T-cell (primary cell): ENCODE measurements around the gene SLC5A10. TPM values are rescaled to one million over a fixed set of nuclear protein-coding genes. Genes with fewer than 3 reads are reported as not detected.

Experiments
- ATAC-seq, 4 experiments: fragments of 200-7000 bp in 3 of 4; fragments of 150-1000 bp in 1 of 4; cut with Tn5 transposase; replicated peaks in 1 of 4; 1 replicate in 3 of 4; 2 replicates in 1 of 4; pipeline ENCODE4 v1.10.0; 2021; ENCODE audit warnings: moderate library complexity in 3 of 4, mild to moderate bottlenecking in 2 of 4, moderate number of reproducible peaks in 1 of 4
- CTCF ChIA-PET, 2 donors: fragments of 300-600 bp; sonication (Branson Sonifier 250); formaldehyde crosslinking; loops; one replicate each; lab custom pipeline; 2022; ENCODE audit warnings: antibody characterized with exemption in 2 of 2; lab: Charles Lee
- POLR2A ChIA-PET, 2 donors: fragments of 300-600 bp; sonication (Branson Sonifier 250); formaldehyde crosslinking; loops; one replicate each; lab custom pipeline; 2022; ENCODE audit warnings: antibody characterized with exemption in 2 of 2; lab: Charles Lee
- DNase-seq, 35 experiments: peaks; one replicate each; pipeline versions ENCODE4 v3.0.0 to v3.0.0-alpha.2; 2013 to 2023
- H3K27ac ChIP-seq: one replicate; pipeline ENCODE4 v1.5.1; 2013; ENCODE audit warnings: low read length
- H3K27me3 ChIP-seq, 2 experiments: replicated peaks in 1 of 2; 1 replicate in 1 of 2; 2 replicates in 1 of 2; pipeline versions ENCODE4 v1.6.1 to v1.7.0; 2013; ENCODE audit warnings: low read length in 1 of 2, mixed read lengths in 1 of 2; ENCODE audit not compliant: control insufficient read depth in 2 of 2, insufficient read depth in 2 of 2; ENCODE audit errors: extremely low read depth in 1 of 2
- H3K36me3 ChIP-seq, 2 donors: 1 replicate in 1 of 2; 2 replicates in 1 of 2; pipeline versions ENCODE4 v1.6.1 to v1.7.0; 2013; ENCODE audit warnings: low read length in 1 of 2; ENCODE audit not compliant: control insufficient read depth in 2 of 2, insufficient read depth in 1 of 2; ENCODE audit errors: extremely low read depth in 1 of 2
- H3K4me1 ChIP-seq, 2 experiments: 1 replicate in 1 of 2; 2 replicates in 1 of 2; pipeline versions ENCODE4 v1.6.1 to v1.7.0; 2013; ENCODE audit warnings: low read length in 2 of 2, mixed read lengths in 1 of 2; ENCODE audit not compliant: insufficient read depth in 2 of 2, control insufficient read depth in 1 of 2; ENCODE audit errors: extremely low read depth in 1 of 2
- H3K4me3 ChIP-seq, 2 donors: 1 replicate in 1 of 2; 2 replicates in 1 of 2; pipeline versions ENCODE4 v1.5.1 to v1.7.0; 2013; ENCODE audit warnings: mild to moderate bottlenecking in 2 of 2, low read length in 1 of 2, moderate library complexity in 1 of 2; ENCODE audit not compliant: control insufficient read depth in 1 of 2; ENCODE audit errors: extremely low read depth in 1 of 2
- H3K9me3 ChIP-seq: 2 replicates; pipeline ENCODE4 v1.7.0; 2013
- H3K27ac Mint-ChIP-seq, 2 donors: one replicate each; pipeline ENCODE4 v1.8.0; 2020 to 2021; ENCODE audit warnings: mild to moderate bottlenecking in 2 of 2, mixed read lengths in 2 of 2
- H3K27me3 Mint-ChIP-seq, 2 donors: one replicate each; pipeline ENCODE4 v1.8.0; 2021 to 2022; ENCODE audit warnings: mixed read lengths in 2 of 2
- H3K36me3 Mint-ChIP-seq: one replicate; pipeline ENCODE4 v1.8.0; 2021; ENCODE audit warnings: mixed read lengths
- H3K4me1 Mint-ChIP-seq, 3 donors: one replicate each; pipeline ENCODE4 v1.8.0; 2020 to 2022; ENCODE audit warnings: mixed read lengths in 3 of 3, mild to moderate bottlenecking in 1 of 3
- H3K4me3 Mint-ChIP-seq, 3 donors: one replicate each; pipeline ENCODE4 v1.8.0; 2020 to 2022; ENCODE audit warnings: mild to moderate bottlenecking in 3 of 3, mixed read lengths in 3 of 3, moderate library complexity in 3 of 3
- H3K9me3 Mint-ChIP-seq, 3 donors: one replicate each; pipeline ENCODE4 v1.8.0; 2020 to 2022; ENCODE audit warnings: mixed read lengths in 3 of 3
- WGBS: methylation state at CpG from one replicate; pipeline ENCODE4 v1.1.5; 2013; ENCODE audit warnings: missing lambda C conversion rate; ENCODE audit not compliant: insufficient coverage; 5-methylcytosine and 5-hydroxymethylcytosine counted together
- total RNA-seq, 35 experiments: library from RNA in 6 of 35; stranded (reverse) in 6 of 35; fragments of 120-200 nt in 1 of 35; gene quantifications; one replicate each; pipeline versions ENCODE4 v1.2.1 to v1.2.4 and lab custom pipeline; 2013 to 2026

The SLC5A10 gene
- total RNA-seq, 5 donors from 2014 or later (not counting 1 experiment from before 2014, with no cell fraction given), result 0.09 TPM; not detected in 4

DNA sequence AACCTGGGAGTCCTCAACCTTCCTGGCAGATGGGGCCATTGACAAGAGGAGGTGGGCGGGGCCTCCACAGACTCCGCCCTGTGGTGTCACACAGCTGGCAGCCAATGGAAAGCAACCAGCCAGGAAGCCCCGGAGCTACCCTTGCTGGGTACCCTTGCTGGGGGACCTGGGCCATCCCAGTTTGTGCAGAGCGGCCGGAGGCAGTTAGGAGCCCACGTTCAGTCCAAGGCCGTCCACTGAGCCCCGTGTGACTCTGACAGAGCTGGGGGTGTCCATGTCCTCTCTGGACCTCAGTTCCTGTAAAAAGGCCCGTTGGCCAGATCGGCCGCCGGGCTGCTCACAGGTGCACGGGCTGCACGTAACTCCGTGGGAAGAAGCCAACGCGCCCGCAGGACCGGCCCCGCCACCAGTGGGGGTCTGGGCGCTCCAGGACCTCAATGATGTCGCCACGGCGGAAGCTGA is 69.7 kb downstream of the SLC5A10 start:
- H3K9me3 Mint-ChIP-seq, result no peaks in the 10 kb centered on the region
- peaks cover 22 to 41% (median 33%) of the 10 kb centered on the region in 3 donors for H3K4me1 Mint-ChIP-seq
- H3K27me3 Mint-ChIP-seq, result no peaks in the 10 kb centered on the region
- CTCF ChIA-PET, result interaction anchor here in 1 of 2 donors (0.7 kb wide), 1 partner anchor 257 kb away, joined by 3 read pairs; no protein-coding TSS in a partner anchor
- WGBS, result 96% methylated on average over 20 of the region's 24 CpGs
- DNase-seq (peak in 16 of 35 experiments; percentile 18 to 55 (median 34)), ATAC-seq (peak in 1 of 4 experiments; percentile 38)
- Histone ChIP-seq H3K4me3 (no peak overlapping the region), H3K4me1 (peaks cover 15 to 35% of the 10 kb centered on the region in 2 experiments), H3K27me3 (peaks cover 0 to 4% of the 10 kb centered on the region in 2 experiments), H3K36me3 (peaks cover 15 to 36% of the 10 kb centered on the region in 2 donors), H3K9me3 (no peaks in the 10 kb centered on the region), H3K27ac (no peak overlapping the region)
- no peak overlapping the region for H3K4me3 Mint-ChIP-seq
- POLR2A ChIA-PET, result no interaction called here
- H3K36me3 Mint-ChIP-seq, result peaks cover 23% of the 10 kb centered on the region
- H3K27ac Mint-ChIP-seq, result no peak overlapping the region

DNA sequence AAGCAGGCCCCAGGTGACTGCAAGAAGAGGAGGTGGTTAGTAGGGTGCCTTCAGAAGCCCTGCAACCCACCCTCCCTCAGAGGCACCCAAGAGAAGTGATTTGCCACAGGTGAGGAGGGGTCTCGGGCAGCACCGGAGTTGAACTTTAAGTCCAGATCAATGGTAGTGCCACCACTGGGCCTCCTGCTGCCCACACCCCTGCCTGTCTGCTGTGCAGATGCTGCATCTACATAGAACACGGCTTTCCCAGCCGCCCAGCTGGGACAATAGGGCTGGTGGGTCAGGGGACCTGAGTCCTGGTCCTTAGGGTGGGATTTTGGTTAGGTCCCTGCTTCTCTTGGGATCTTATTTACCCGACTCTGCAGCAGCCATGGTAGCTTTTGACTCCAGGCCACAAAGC is 70.2 kb downstream of the SLC5A10 start:
- no peak overlapping the region for H3K4me3 Mint-ChIP-seq
- H3K4me1 Mint-ChIP-seq, result peaks cover 19 to 37% (median 30%) of the 10 kb centered on the region in 3 donors
- POLR2A ChIA-PET, result no interaction called here

DNA sequence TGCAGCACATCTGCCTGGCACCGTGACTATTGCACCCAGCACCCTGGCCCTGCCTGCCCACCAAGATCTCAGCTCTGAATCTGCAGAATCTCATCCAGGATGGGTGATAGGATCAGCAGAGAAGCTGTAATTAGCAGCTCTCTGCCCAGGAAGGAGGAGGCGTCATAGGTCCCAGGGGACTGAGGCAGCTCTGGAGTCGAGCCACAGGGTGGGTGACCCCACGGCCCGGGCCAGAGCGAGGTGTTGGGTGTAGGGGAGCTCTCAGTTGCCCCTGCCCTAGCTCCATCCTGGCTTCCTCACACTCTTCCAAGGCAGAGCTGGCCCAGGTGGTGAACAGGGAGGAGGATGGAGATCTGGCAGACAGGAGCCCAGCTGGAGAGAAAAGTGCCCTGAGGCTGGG is 70.8 kb downstream of the SLC5A10 start:
- peak overlapping the region; percentile 35 to 59 for H3K27ac Mint-ChIP-seq
- no peak for ATAC-seq
- Histone ChIP-seq H3K27me3 (no peaks in the 10 kb centered on the region), H3K4me1 (peaks cover 13 to 29% of the 10 kb centered on the region in 2 experiments), H3K4me3 (no peak overlapping the region), H3K27ac (no peak overlapping the region), H3K36me3 (peaks cover 15 to 36% of the 10 kb centered on the region in 2 donors), H3K9me3 (no peaks in the 10 kb centered on the region)
- no peaks in the 10 kb centered on the region for H3K9me3 Mint-ChIP-seq
- peaks cover 23% of the 10 kb centered on the region for H3K36me3 Mint-ChIP-seq
- no peak for DNase-seq
- H3K27me3 Mint-ChIP-seq, result no peaks in the 10 kb centered on the region
- peak overlapping the region in 1 of 3 donors; percentile 13 for H3K4me3 Mint-ChIP-seq
- 100% methylated on average over 2 of the region's 6 CpGs for WGBS
- ChIA-PET POLR2A (interaction anchor here in 1 of 2 donors (0.6 kb wide), 1 partner anchor 37 kb away, joined by 3 read pairs; no protein-coding TSS in a partner anchor), CTCF (interaction anchor here in 1 of 2 donors (0.6 kb wide), 1 partner anchor 217 kb away, joined by 3 read pairs; no protein-coding TSS in a partner anchor)
- H3K4me1 Mint-ChIP-seq, result peaks cover 19 to 37% (median 26%) of the 10 kb centered on the region in 3 donors

More for the DNA sequence above, 70.2 kb downstream of the SLC5A10 start:
- CTCF ChIA-PET, result no interaction called here
- Histone ChIP-seq H3K4me3 (no peak overlapping the region), H3K27ac (no peak overlapping the region), H3K9me3 (no peaks in the 10 kb centered on the region), H3K36me3 (peaks cover 15 to 36% of the 10 kb centered on the region in 2 donors), H3K4me1 (peaks cover 13 to 35% of the 10 kb centered on the region in 2 experiments), H3K27me3 (peaks cover 0 to under 1% of the 10 kb centered on the region in 2 experiments)
- Mint-ChIP-seq H3K27me3 (no peaks in the 10 kb centered on the region), H3K36me3 (peaks cover 23% of the 10 kb centered on the region), H3K27ac (peak overlapping the region in 1 of 2 donors; percentile 35), H3K9me3 (no peaks in the 10 kb centered on the region)
- 93% methylated on average over 3 of the region's 5 CpGs for WGBS
- DNase-seq, result no peak
- ATAC-seq, result no peak

DNA sequence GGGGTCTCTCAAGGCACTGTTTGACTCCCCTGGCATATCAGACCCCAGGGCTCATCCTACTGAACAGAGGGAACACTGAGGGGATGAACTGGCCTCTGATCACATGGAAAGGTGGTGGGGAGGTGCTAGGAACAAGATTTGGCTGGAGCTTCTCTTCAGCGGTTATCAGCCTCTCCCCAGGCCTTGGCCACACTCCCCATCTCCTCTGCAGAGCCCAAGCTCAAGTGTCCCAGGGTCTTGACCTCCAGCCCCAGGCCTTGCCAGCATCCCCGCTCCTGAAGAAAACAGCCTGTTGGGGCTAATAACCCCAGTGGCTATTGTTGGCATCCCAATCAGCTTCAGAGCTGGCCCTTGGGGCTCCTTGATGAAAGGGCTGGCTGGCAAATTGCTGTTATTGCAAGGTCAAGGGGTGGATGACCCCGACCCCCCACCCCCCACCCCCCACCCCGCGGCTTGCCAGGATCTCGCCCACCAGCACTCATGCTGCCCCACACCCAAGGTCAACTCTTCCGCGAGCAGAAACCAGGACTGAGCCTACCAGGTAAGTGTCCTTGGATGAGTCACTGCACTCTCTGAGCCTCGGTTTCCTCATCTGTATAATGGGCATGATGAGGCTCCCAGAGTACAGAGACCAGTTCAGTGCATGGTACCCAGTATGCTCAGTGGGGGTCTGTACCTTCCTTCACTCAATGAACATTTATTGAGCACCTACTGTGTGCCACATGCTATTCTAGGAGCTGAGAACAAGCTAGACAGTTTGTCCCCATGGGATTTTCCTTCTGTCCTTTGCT is 71.4 kb downstream of the SLC5A10 start:
- peak overlapping the region in 1 of 3 donors; percentile 61 for H3K4me3 Mint-ChIP-seq
- peaks cover 15 to 36% of the 10 kb centered on the region in 2 donors for H3K36me3 ChIP-seq
- H3K9me3 ChIP-seq, result no peaks in the 10 kb centered on the region
- POLR2A ChIA-PET, result no interaction called here
- ATAC-seq (no peak), DNase-seq (no peak)
- H3K9me3 Mint-ChIP-seq, result no peaks in the 10 kb centered on the region
- peaks cover 23% of the 10 kb centered on the region for H3K36me3 Mint-ChIP-seq
- H3K27me3 Mint-ChIP-seq, result no peaks in the 10 kb centered on the region
- H3K27ac ChIP-seq, result peak overlapping the region; percentile 12
- peak overlapping the region; percentile 81 to 87 for H3K27ac Mint-ChIP-seq
- CTCF ChIA-PET, result no interaction called here
- WGBS, result 86% methylated on average over 3 of the region's 9 CpGs
- H3K4me1 ChIP-seq, result peaks cover 13 to 24% of the 10 kb centered on the region in 2 experiments
- H3K27me3 ChIP-seq, result no peaks in the 10 kb centered on the region
- H3K4me1 Mint-ChIP-seq, result peaks cover 19 to 37% (median 25%) of the 10 kb centered on the region in 3 donors
- H3K4me3 ChIP-seq, result no peak overlapping the region

DNA sequence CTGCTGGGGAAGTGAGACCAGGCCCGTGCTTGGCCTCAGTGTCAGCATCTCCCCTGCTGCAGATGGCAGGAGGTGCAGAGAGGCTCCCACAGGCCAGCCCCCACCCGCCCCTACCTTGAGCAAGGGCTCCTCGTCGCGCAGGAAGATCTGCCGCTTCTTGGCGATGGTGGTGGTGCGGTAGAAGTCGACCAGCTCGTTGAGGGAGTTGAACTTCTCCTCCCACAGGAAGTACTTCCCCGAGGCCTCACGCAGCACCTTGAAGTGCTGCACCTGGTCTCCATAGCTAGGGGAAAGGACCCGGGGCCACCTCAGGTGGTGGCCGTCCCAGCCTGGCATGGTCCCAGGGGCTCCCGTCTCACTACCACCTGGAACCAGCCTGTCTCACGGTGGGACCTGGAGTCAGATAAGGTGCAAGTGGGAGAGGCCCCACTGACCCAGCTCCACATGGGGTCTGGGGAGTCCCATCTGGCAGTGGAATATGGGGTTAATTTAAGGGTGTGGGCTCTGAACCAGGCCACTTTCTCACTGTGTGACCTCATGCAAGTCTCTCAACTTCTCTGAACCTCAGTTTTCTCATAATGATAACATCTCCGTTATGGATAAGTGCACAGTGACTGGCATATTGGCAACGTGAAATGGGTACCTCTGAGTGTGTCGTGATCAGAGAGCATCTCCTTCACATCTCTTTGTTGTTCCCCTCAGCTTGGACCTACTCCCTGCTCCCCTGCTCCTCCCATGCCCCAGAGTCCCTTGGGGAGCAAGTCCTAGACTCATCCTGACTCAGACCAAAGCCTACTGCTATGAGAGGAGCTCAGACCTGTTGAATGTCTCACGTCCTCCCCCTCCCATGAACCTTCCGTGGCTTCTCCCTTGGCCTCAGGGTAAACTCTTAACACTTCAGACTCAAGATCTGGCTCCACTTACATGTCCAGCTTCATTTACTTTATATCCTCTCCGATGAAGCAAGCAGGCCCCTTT is 72.4 kb downstream of the SLC5A10 start:
- H3K27ac Mint-ChIP-seq, result peak overlapping the region; percentile 81 to 87
- Histone ChIP-seq H3K27ac (peak overlapping the region; percentile 18), H3K4me1 (peaks cover 13 to 24% of the 10 kb centered on the region in 2 experiments), H3K36me3 (peaks cover 15 to 36% of the 10 kb centered on the region in 2 donors), H3K4me3 (peak overlapping the region in 1 of 2 donors; percentile 2), H3K27me3 (no peaks in the 10 kb centered on the region), H3K9me3 (no peaks in the 10 kb centered on the region)
- H3K36me3 Mint-ChIP-seq, result peaks cover 19% of the 10 kb centered on the region
- peak overlapping the region in 2 of 3 donors; percentile 3 to 61 for H3K4me3 Mint-ChIP-seq
- H3K27me3 Mint-ChIP-seq, result no peaks in the 10 kb centered on the region
- 47% methylated on average over 12 of the region's 22 CpGs for WGBS
- CTCF ChIA-PET, result interaction anchor here in 1 of 2 donors (0.6 to 0.8 kb wide), 2 partner anchors 22 to 231 kb away, joined by 3 read pairs; no protein-coding TSS in a partner anchor
- peaks cover 14 to 30% (median 19%) of the 10 kb centered on the region in 3 donors for H3K4me1 Mint-ChIP-seq
- DNase-seq, result peak in 7 of 35 experiments; percentile 14 to 35 (median 27)
- POLR2A ChIA-PET, result no interaction called here
- no peaks in the 10 kb centered on the region for H3K9me3 Mint-ChIP-seq
- ATAC-seq, result peak; percentile 66 to 76 (median 72)
